Astrocyte (in vitro differentiated cells and primary cell): ENCODE data around the gene KNTC1. TPM values are rescaled to one million over a fixed set of nuclear protein-coding genes. Genes with fewer than 3 reads are reported as not detected.
"Not testable (repeated sequence)": the region's sequence is repeated elsewhere in the genome, so short reads cannot be mapped to it uniquely, and the experiment has no call there.

Source experiments
- DNase-seq: peaks from one replicate; pipeline ENCODE4 v3.0.0-alpha.2; 2010; ENCODE audit warnings: low read depth
- FAIRE-seq: peaks from 2 replicates; lab custom pipeline; 2011; peaks lifted over from hg19 to GRCh38; lab: Jason Lieb, UNC
- H2AFZ ChIP-seq: 2 replicates; pipeline ENCODE4 v1.6.0; 2012; ENCODE audit warnings: low read depth, low read length, inconsistent platforms
- H3K27ac ChIP-seq: 2 replicates; pipeline ENCODE4 v1.5.1; 2011; ENCODE audit warnings: low read depth, low read length, inconsistent platforms
- H3K27me3 ChIP-seq: 2 replicates; pipeline ENCODE4 v1.6.0; 2011; ENCODE audit warnings: low read length, inconsistent platforms; ENCODE audit not compliant: insufficient read depth
- H3K36me3 ChIP-seq: 2 replicates; pipeline ENCODE4 v1.5.1; 2011; ENCODE audit warnings: low read length, inconsistent platforms; ENCODE audit not compliant: insufficient read depth
- H3K4me1 ChIP-seq: 2 replicates; pipeline ENCODE4 v1.5.1; 2011; ENCODE audit warnings: low read length, inconsistent platforms; ENCODE audit not compliant: insufficient read depth
- H3K4me2 ChIP-seq: 2 replicates; pipeline ENCODE4 v1.6.0; 2012; ENCODE audit warnings: low read length, inconsistent platforms
- H3K4me3 ChIP-seq: 2 replicates; pipeline ENCODE4 v1.5.1; 2011; ENCODE audit warnings: low read depth, mild to moderate bottlenecking, low read length, inconsistent platforms; ENCODE audit not compliant: insufficient read depth
- H3K79me2 ChIP-seq: 2 replicates; pipeline ENCODE4 v1.6.0; 2012; ENCODE audit warnings: mild to moderate bottlenecking, low read length, inconsistent platforms; ENCODE audit not compliant: insufficient read depth
- H3K9ac ChIP-seq: 2 replicates; pipeline ENCODE4 v1.6.0; 2012; ENCODE audit warnings: mild to moderate bottlenecking, low read length, inconsistent platforms
- H3K9me3 ChIP-seq: 2 replicates; pipeline ENCODE4 v1.5.1; 2012; ENCODE audit warnings: low read depth, mild to moderate bottlenecking, low read length, inconsistent platforms; ENCODE audit not compliant: insufficient read depth
- H4K20me1 ChIP-seq: 2 replicates; pipeline ENCODE4 v1.6.0; 2012; ENCODE audit warnings: low read length, inconsistent platforms; ENCODE audit not compliant: insufficient read depth
- H3K27ac Mint-ChIP-seq: one replicate; pipeline ENCODE4 v1.8.0; 2021; ENCODE audit warnings: mild to moderate bottlenecking, mixed read lengths; ENCODE audit not compliant: unreplicated experiment
- H3K27me3 Mint-ChIP-seq: one replicate; pipeline ENCODE4 v1.8.0; 2021; ENCODE audit warnings: low read depth, mixed read lengths; ENCODE audit not compliant: unreplicated experiment
- H3K36me3 Mint-ChIP-seq: one replicate; pipeline ENCODE4 v1.8.0; 2021; ENCODE audit warnings: low read depth, mixed read lengths; ENCODE audit not compliant: unreplicated experiment
- H3K4me1 Mint-ChIP-seq: one replicate; pipeline ENCODE4 v1.8.0; 2021; ENCODE audit warnings: low read depth, mixed read lengths; ENCODE audit not compliant: unreplicated experiment
- H3K4me3 Mint-ChIP-seq: one replicate; pipeline ENCODE4 v1.8.0; 2021; ENCODE audit warnings: mild to moderate bottlenecking, moderate library complexity, mixed read lengths; ENCODE audit not compliant: unreplicated experiment
- H3K9me3 Mint-ChIP-seq: one replicate; pipeline ENCODE4 v1.8.0; 2021; ENCODE audit warnings: mild to moderate bottlenecking, mixed read lengths; ENCODE audit not compliant: unreplicated experiment
- EZH2 ChIP-seq: IDR thresholded peaks from 2 replicates; pipeline ENCODE4 v1.6.1; 2012; ENCODE audit warnings: mild to moderate bottlenecking, low read length, inconsistent platforms; ENCODE audit not compliant: insufficient read depth
- total RNA-seq: library from RNA; stranded (reverse); gene quantifications from 2 replicates; pipeline ENCODE4 v1.2.1, GENCODE V29; 2021
- TF ChIP-seq, protein P1 (sequence below): IDR thresholded peaks from 2 replicates; pipeline ENCODE4 v1.5.1; 2011; ENCODE audit warnings: low read depth, mild to moderate bottlenecking, inconsistent platforms, low read length, moderate library complexity; ENCODE audit not compliant: insufficient read depth

KNTC1 gene
- total RNA-seq, 1 donor from 2014 or later: 10.6 TPM

DNA sequence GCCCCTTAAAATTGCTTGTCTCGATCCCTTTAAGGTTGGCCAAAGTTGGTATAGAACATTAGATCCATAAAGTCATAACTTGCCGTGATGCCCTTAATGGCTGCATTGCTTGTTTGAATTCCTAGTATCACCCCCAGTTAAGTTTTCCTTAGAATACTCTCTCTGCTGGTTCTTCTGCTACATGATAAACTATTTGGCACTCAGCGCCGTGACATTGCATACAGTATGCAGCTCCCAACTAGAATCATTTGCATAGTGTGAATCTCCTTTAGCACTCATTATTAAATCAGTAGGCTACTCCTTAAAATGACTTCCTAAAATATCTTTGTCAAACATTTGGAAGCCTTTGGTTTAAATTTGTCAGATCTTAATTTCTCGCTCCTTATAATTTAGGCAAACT lies 42.2 kb downstream of the KNTC1 start:
- no peak overlapping the region for H2AFZ ChIP-seq
- H3K79me2 ChIP-seq: no peaks in the 10 kb centered on the region
- Mint-ChIP-seq H3K4me1 (no peaks in the 10 kb centered on the region), H3K27me3 (no peaks in the 10 kb centered on the region), H3K36me3 (peaks cover 6% of the 10 kb centered on the region), H3K4me3 (no peak overlapping the region), H3K27ac (no peak overlapping the region), H3K9me3 (no peaks in the 10 kb centered on the region)
- DNase-seq (no peak), FAIRE-seq (peak; percentile 75)
- no peaks in the 10 kb centered on the region for H4K20me1 ChIP-seq
- H3K4me2 ChIP-seq: no peak overlapping the region
- no peak overlapping the region for H3K9ac ChIP-seq
- H3K27ac ChIP-seq: no peak overlapping the region
- H3K27me3 ChIP-seq: no peaks in the 10 kb centered on the region
- no peaks in the 10 kb centered on the region for H3K9me3 ChIP-seq
- peaks cover 5% of the 10 kb centered on the region for H3K36me3 ChIP-seq
- no peak for TF ChIP-seq EZH2
- TF ChIP-seq, protein P1, sequence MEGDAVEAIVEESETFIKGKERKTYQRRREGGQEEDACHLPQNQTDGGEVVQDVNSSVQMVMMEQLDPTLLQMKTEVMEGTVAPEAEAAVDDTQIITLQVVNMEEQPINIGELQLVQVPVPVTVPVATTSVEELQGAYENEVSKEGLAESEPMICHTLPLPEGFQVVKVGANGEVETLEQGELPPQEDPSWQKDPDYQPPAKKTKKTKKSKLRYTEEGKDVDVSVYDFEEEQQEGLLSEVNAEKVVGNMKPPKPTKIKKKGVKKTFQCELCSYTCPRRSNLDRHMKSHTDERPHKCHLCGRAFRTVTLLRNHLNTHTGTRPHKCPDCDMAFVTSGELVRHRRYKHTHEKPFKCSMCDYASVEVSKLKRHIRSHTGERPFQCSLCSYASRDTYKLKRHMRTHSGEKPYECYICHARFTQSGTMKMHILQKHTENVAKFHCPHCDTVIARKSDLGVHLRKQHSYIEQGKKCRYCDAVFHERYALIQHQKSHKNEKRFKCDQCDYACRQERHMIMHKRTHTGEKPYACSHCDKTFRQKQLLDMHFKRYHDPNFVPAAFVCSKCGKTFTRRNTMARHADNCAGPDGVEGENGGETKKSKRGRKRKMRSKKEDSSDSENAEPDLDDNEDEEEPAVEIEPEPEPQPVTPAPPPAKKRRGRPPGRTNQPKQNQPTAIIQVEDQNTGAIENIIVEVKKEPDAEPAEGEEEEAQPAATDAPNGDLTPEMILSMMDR: no peak
- no peak overlapping the region for H3K4me3 ChIP-seq
- no peaks in the 10 kb centered on the region for H3K4me1 ChIP-seq

DNA sequence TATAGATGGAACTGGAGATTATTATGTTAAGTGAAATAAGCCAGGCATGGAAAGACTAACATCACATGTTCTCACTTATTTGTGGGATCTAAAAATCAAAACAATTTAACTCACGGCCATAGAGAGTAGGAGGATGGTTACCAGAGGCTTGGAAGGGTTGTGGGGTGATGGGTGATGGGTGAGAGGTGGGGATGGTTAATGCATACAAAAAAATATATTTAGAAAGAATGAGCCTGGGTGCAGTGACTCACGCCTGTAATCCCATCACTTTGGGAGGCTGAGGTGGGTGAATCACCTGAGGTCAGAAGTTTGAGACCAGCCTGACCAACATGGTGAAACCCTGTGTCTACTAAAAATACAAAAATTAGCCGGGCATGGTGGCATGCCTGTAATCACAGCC lies 43.0 kb downstream of the KNTC1 start:
- peak; percentile 24 for DNase-seq
- H3K4me1 Mint-ChIP-seq: not testable (repeated sequence)

DNA sequence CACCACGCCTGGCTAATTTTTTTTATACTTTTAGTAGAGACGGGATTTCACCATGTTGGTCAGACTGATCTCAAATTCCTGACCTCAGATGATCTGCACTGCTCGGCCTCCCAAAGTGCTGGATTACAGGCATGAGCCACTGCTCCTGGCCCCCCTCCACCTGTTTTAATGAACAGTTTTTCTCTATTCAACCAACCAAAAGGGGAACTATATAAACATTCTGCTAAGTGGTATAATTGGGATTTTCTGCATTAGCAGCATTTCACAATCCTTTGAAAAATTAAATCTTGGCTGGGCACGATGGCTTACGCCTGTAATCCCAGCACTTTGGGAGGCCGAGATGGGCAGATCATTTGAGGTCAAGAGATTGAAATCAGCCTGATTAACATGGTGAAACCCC lies 44.8 kb downstream of the KNTC1 start:
- Mint-ChIP-seq H3K36me3 (peaks cover 4% of the 10 kb centered on the region), H3K27ac (no peak overlapping the region), H3K4me1 (no peaks in the 10 kb centered on the region), H3K9me3 (no peaks in the 10 kb centered on the region), H3K27me3 (no peaks in the 10 kb centered on the region), H3K4me3 (no peak overlapping the region)
- Histone ChIP-seq H4K20me1 (no peaks in the 10 kb centered on the region), H2AFZ (no peak overlapping the region), H3K36me3 (peaks cover 14% of the 10 kb centered on the region), H3K4me2 (no peak overlapping the region), H3K4me3 (no peak overlapping the region), H3K4me1 (no peaks in the 10 kb centered on the region), H3K9me3 (no peaks in the 10 kb centered on the region), H3K9ac (no peak overlapping the region), H3K27me3 (no peaks in the 10 kb centered on the region), H3K27ac (no peak overlapping the region), H3K79me2 (no peaks in the 10 kb centered on the region)
- TF ChIP-seq, protein P1: no peak
- no peak for TF ChIP-seq EZH2
- no peak for DNase-seq
- no peak for FAIRE-seq

More for the DNA sequence above, 43.0 kb downstream of the KNTC1 start:
- H3K4me1 ChIP-seq, H3K79me2 ChIP-seq, H3K9ac ChIP-seq, H3K36me3 Mint-ChIP-seq, FAIRE-seq, H3K27me3 ChIP-seq, H3K27ac Mint-ChIP-seq, H3K9me3 ChIP-seq, H3K9me3 Mint-ChIP-seq, H4K20me1 ChIP-seq, H2AFZ ChIP-seq, H3K36me3 ChIP-seq, H3K4me3 ChIP-seq, H3K27ac ChIP-seq, H3K4me3 Mint-ChIP-seq, H3K27me3 Mint-ChIP-seq: not testable (repeated sequence)
- H3K4me2 ChIP-seq: peak overlapping the region; percentile 7

DNA sequence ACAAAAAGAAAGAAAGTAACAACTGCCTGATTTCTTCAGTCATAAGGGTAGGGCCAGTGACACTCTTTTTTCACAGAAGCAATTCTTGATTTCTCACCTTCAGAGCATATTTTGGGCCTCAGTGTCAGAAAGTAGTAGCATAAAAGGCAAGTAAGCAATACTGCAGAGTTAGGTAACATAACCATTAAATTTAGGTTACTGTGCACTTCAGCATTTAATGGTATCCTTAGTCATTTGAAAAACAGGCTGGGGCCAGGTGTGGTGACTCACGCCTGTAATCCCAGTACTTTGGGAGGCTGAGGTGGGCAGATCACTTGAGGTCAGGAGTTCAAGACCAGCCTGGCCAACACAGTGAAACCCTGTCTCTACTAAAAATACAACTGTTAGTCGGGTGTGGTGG lies 56.2 kb downstream of the KNTC1 start:
- H4K20me1 ChIP-seq, H3K79me2 ChIP-seq, H3K27ac Mint-ChIP-seq, H3K27ac ChIP-seq, H2AFZ ChIP-seq, H3K27me3 Mint-ChIP-seq, H3K4me3 Mint-ChIP-seq, H3K9me3 Mint-ChIP-seq, DNase-seq, H3K9me3 ChIP-seq, H3K27me3 ChIP-seq, H3K4me1 Mint-ChIP-seq, H3K4me1 ChIP-seq, H3K4me3 ChIP-seq, H3K4me2 ChIP-seq, H3K9ac ChIP-seq, FAIRE-seq, H3K36me3 Mint-ChIP-seq: not testable (repeated sequence)
- peaks cover 18% of the 10 kb centered on the region for H3K36me3 ChIP-seq
